CD4-positive, alpha-beta T cell (primary cell): Measurements from ENCODE around the gene RASGRF2. TPM values are rescaled to one million over a fixed set of nuclear protein-coding genes. Genes with fewer than 3 reads are reported as not detected.

ENCODE experiments used
- ATAC-seq: fragments of 200-7000 bp; cut with Tn5 transposase; one replicate; pipeline ENCODE4 v1.10.0; 2022; ENCODE audit warnings: mild to moderate bottlenecking; ENCODE audit not compliant: poor library complexity
- CTCF ChIA-PET: fragments of 350-600 bp; sonication (Branson Sonifier 250); formaldehyde crosslinking; loops from one replicate; lab custom pipeline; 2021; ENCODE audit warnings: antibody characterized with exemption, inconsistent platforms; lab: Charles Lee
- POLR2A ChIA-PET: fragments of 350-600 bp; sonication (Branson Sonifier 250); formaldehyde crosslinking; loops from one replicate; lab custom pipeline; 2021; ENCODE audit warnings: antibody characterized with exemption, inconsistent platforms; lab: Charles Lee
- DNase-seq, 14 experiments: peaks; one replicate each; pipeline ENCODE4 v3.0.0-alpha.2; 2013 to 2020; ENCODE audit warnings: mixed read lengths in 2 of 14
- H3K27ac ChIP-seq, 2 donors: one replicate each; pipeline versions ENCODE4 v1.5.1 to v1.7.0; 2013; ENCODE audit warnings: low read length in 2 of 2, low read depth in 1 of 2, mild to moderate bottlenecking in 1 of 2
- H3K27me3 ChIP-seq, 2 experiments: 1 replicate in 1 of 2; 2 replicates in 1 of 2; pipeline versions ENCODE4 v1.6.1 to v1.7.0; 2013; ENCODE audit warnings: low read length in 2 of 2, control low read depth in 1 of 2, mild to moderate bottlenecking in 1 of 2, moderate library complexity in 1 of 2; ENCODE audit not compliant: insufficient read depth in 2 of 2, control insufficient read depth in 1 of 2
- H3K36me3 ChIP-seq: one replicate; pipeline ENCODE4 v1.6.1; 2013; ENCODE audit warnings: low read length, control low read depth; ENCODE audit not compliant: insufficient read depth
- H3K4me1 ChIP-seq: one replicate; pipeline ENCODE4 v1.6.1; 2013; ENCODE audit warnings: low read length, control low read depth; ENCODE audit not compliant: insufficient read depth
- H3K4me3 ChIP-seq: one replicate; pipeline ENCODE4 v1.5.1; 2013; ENCODE audit warnings: mild to moderate bottlenecking, low read length, moderate library complexity
- H3K9me3 ChIP-seq, 2 experiments: 1 replicate in 1 of 2; 2 replicates in 1 of 2; pipeline versions ENCODE4 v1.6.1 to v1.7.0; 2013; ENCODE audit warnings: low read length in 2 of 2, mild to moderate bottlenecking in 2 of 2, control low read depth in 1 of 2, moderate library complexity in 1 of 2; ENCODE audit not compliant: control insufficient read depth in 1 of 2, insufficient read depth in 1 of 2
- H3K27ac Mint-ChIP-seq: one replicate; pipeline ENCODE4 v1.8.0; 2020; ENCODE audit warnings: mixed read lengths
- H3K27me3 Mint-ChIP-seq: one replicate; pipeline ENCODE4 v1.8.0; 2021; ENCODE audit warnings: mixed read lengths
- H3K36me3 Mint-ChIP-seq: one replicate; pipeline ENCODE4 v1.8.0; 2021; ENCODE audit warnings: low read depth, mixed read lengths
- H3K4me1 Mint-ChIP-seq: one replicate; pipeline ENCODE4 v1.8.0; 2021; ENCODE audit warnings: low read depth, mixed read lengths
- H3K4me3 Mint-ChIP-seq: one replicate; pipeline ENCODE4 v1.8.0; 2020; ENCODE audit warnings: mild to moderate bottlenecking, mixed read lengths
- H3K9me3 Mint-ChIP-seq: one replicate; pipeline ENCODE4 v1.8.0; 2020; ENCODE audit warnings: mixed read lengths
- CTCF ChIP-seq: fragments of 200-600 bp; IDR thresholded peaks from one replicate; pipeline ENCODE4 v1.8.0; 2022; ENCODE audit warnings: antibody characterized with exemption, mild to moderate bottlenecking
- intact Hi-C, 2 experiments: fragments of 100-400 bp; cut with DNase I in 1 of 2; cut with micrococcal nuclease in 1 of 2; formaldehyde crosslinking; loops; one replicate each; pipeline versions ENCODE4 v1.15.1 to v1.9.0; 2023 to 2025; cut with DNase I, micrococcal nuclease
- total RNA-seq, 174 experiments: library from RNA in 2 of 174; stranded (reverse) in 2 of 174; gene quantifications; one replicate each; pipeline ENCODE4 v1.2.3 and lab custom pipeline; 2021 to 2026

RASGRF2 gene
- total RNA-seq, 2 experiments from 2014 or later: 21.9 to 24.9 TPM

- Mint-ChIP-seq H3K27me3 (no peaks in the 10 kb centered on the region), H3K27ac (no peak overlapping the region), H3K36me3 (peaks cover 77% of the 10 kb centered on the region), H3K9me3 (no peaks in the 10 kb centered on the region), H3K4me3 (no peak overlapping the region), H3K4me1 (no peaks in the 10 kb centered on the region)
- Histone ChIP-seq H3K27me3 (no peaks in the 10 kb centered on the region), H3K4me3 (no peak overlapping the region), H3K27ac (no peak overlapping the region), H3K36me3 (peaks cover 40% of the 10 kb centered on the region), H3K9me3 (no peaks in the 10 kb centered on the region), H3K4me1 (no peaks in the 10 kb centered on the region)
- no peak for DNase-seq
- ChIA-PET CTCF (no interaction called here), POLR2A (no interaction called here)
- TF ChIP-seq CTCF: no peak
- ATAC-seq: no peak
- intact Hi-C loops: no loop called here
These were observed 244.0 kb downstream of the RASGRF2 start for GRCh38 chr5:81204205-81204604.

- Histone ChIP-seq H3K9me3 (no peaks in the 10 kb centered on the region), H3K4me3 (no peak overlapping the region), H3K27ac (no peak overlapping the region), H3K4me1 (no peaks in the 10 kb centered on the region), H3K27me3 (no peaks in the 10 kb centered on the region), H3K36me3 (peaks cover 48% of the 10 kb centered on the region)
- CTCF ChIA-PET: no interaction called here
- Mint-ChIP-seq H3K9me3 (no peaks in the 10 kb centered on the region), H3K4me3 (no peak overlapping the region), H3K4me1 (no peaks in the 10 kb centered on the region), H3K27ac (no peak overlapping the region), H3K36me3 (peaks cover 85% of the 10 kb centered on the region), H3K27me3 (no peaks in the 10 kb centered on the region)
- ATAC-seq (no peak), DNase-seq (no peak)
- intact Hi-C loops: no loop called here
- no peak for TF ChIP-seq CTCF
- POLR2A ChIA-PET: no interaction called here
These were observed 244.9 kb downstream of the RASGRF2 start for GRCh38 chr5:81205058-81205457.

GRCh38 chr5:81207009-81207408 is 246.8 kb downstream of the RASGRF2 start:
- Histone ChIP-seq H3K36me3 (peaks cover 45% of the 10 kb centered on the region), H3K4me3 (no peak overlapping the region), H3K4me1 (no peaks in the 10 kb centered on the region), H3K9me3 (no peaks in the 10 kb centered on the region), H3K27me3 (no peaks in the 10 kb centered on the region), H3K27ac (no peak overlapping the region)
- Mint-ChIP-seq H3K4me3 (no peak overlapping the region), H3K4me1 (no peaks in the 10 kb centered on the region), H3K27ac (no peak overlapping the region), H3K27me3 (no peaks in the 10 kb centered on the region), H3K9me3 (no peaks in the 10 kb centered on the region), H3K36me3 (peaks cover 90% of the 10 kb centered on the region)
- ChIA-PET CTCF (interaction anchor here (1.5 kb wide), 1 partner anchor 12 kb away, joined by 3 read pairs; no protein-coding TSS in a partner anchor), POLR2A (no interaction called here)
- intact Hi-C loops: no loop called here
- DNase-seq: no peak
- TF ChIP-seq CTCF: no peak
- ATAC-seq: no peak
